Cardiac muscle cell (in vitro differentiated cells and primary cell): ENCODE results near the gene SERPINE3. TPM values are rescaled to one million over a fixed set of nuclear protein-coding genes. Genes with fewer than 3 reads are reported as not detected.

ENCODE experiments used
- DNase-seq, 2 donors: peaks; one replicate each; pipeline versions ENCODE4 v3.0.0 to v3.0.0-alpha.2; 2010 to 2017; ENCODE audit warnings: low read depth in 1 of 2, low spot score in 1 of 2
- H3K27ac ChIP-seq: fragments of 200-600 bp; sonication (generic); 2 replicates; pipeline ENCODE4 v1.5.1; 2016
- H3K27me3 ChIP-seq: fragments of 200-600 bp; sonication (generic); 2 replicates; pipeline ENCODE4 v1.6.0; 2016; ENCODE audit warnings: control low read depth
- H3K36me3 ChIP-seq: fragments of 200-600 bp; sonication (generic); 2 replicates; pipeline ENCODE4 v1.5.1; 2016; ENCODE audit warnings: control low read depth
- H3K4me1 ChIP-seq: fragments of 200-600 bp; sonication (generic); 2 replicates; pipeline ENCODE4 v1.8.1; 2017; ENCODE audit warnings: low read depth, mild to moderate bottlenecking, mixed run types
- H3K4me3 ChIP-seq: fragments of 200-600 bp; sonication (generic); 2 replicates; pipeline ENCODE4 v1.5.1; 2016; ENCODE audit warnings: mild to moderate bottlenecking
- H3K9me3 ChIP-seq: fragments of 200-600 bp; sonication (generic); 2 replicates; pipeline ENCODE4 v1.5.1; 2017; ENCODE audit warnings: low read depth, mild to moderate bottlenecking, control low read depth
- CTCF ChIP-seq: IDR thresholded peaks from 2 replicates; pipeline ENCODE4 v1.5.1; 2012; ENCODE audit warnings: low read depth, mild to moderate bottlenecking, low read length
- polyA plus RNA-seq: library from polyadenylated mRNA; unstranded; fragments of >200 nt; fragmentation: Nextera tagmentation; extraction: Ambion mirVana; gene quantifications from 2 replicates; pipeline ENCODE4 v1.2.1, GENCODE V29; 2016
- total RNA-seq: library from RNA; depleted of rRNA; stranded (reverse); fragments of >200 nt; gene quantifications from 2 replicates; pipeline ENCODE4 v1.2.3, GENCODE V29; 2016

SERPINE3 gene
- total and polyA plus RNA-seq, 2 experiments from 2014 or later, result 0.74 to 0.92 TPM

- Histone ChIP-seq H3K4me3 (no peak overlapping the region), H3K36me3 (peaks cover 4% of the 10 kb centered on the region), H3K27me3 (no peaks in the 10 kb centered on the region), H3K27ac (no peak overlapping the region), H3K9me3 (no peaks in the 10 kb centered on the region), H3K4me1 (no peaks in the 10 kb centered on the region)
- DNase-seq, result no peak
- no peak for TF ChIP-seq CTCF
Measured at GRCh38 chr13:51394724-51395123, 55.2 kb downstream of the SERPINE3 start.

- Histone ChIP-seq H3K36me3 (no peaks in the 10 kb centered on the region), H3K4me3 (no peak overlapping the region), H3K9me3 (no peaks in the 10 kb centered on the region), H3K27ac (no peak overlapping the region), H3K27me3 (no peaks in the 10 kb centered on the region), H3K4me1 (no peaks in the 10 kb centered on the region)
- no peak for TF ChIP-seq CTCF
- DNase-seq, result peak in 1 of 2 donors; percentile 15
Measured at GRCh38 chr13:51396352-51396751, 56.9 kb downstream of the SERPINE3 start.

DNA sequence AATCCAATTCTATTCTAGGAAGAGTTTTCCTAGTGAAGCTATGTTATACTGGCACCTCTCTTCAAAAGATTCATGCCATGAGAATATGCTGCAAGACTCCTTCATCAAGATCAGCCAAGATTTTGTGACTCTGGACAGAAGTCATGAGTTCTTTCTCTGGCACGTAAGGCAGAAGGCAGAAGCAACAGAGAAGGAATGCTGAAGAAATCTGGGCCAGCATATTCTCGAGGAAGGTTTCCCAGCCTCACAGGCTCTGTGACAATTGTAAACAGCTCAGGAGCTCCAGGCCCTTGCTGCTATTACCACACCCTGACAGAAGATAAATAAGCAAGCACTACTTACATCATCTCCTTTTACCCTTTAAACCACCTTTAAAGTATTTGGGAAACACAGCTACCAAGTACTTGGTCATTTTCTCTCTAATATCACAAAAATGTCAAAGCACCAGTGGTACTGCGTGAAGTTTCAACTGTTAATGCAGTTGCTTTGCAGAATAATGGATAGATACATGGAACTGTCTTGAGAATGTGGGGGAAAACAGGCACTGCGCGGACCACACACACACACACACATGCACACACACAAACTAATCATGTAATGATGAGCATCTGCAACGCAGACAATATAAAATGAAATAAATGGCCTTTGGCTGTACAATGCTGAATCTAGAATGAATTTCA is 57.9 kb downstream of the SERPINE3 start:
- peak overlapping the region; percentile 3 for H3K27ac ChIP-seq
- no peaks in the 10 kb centered on the region for H3K27me3 ChIP-seq
- no peaks in the 10 kb centered on the region for H3K36me3 ChIP-seq
- no peak for TF ChIP-seq CTCF
- H3K4me3 ChIP-seq, result no peak overlapping the region
- no peaks in the 10 kb centered on the region for H3K9me3 ChIP-seq
- no peaks in the 10 kb centered on the region for H3K4me1 ChIP-seq
- DNase-seq, result peak in 1 of 2 donors; percentile 59

- no peaks in the 10 kb centered on the region for H3K4me1 ChIP-seq
- no peak overlapping the region for H3K27ac ChIP-seq
- no peak overlapping the region for H3K4me3 ChIP-seq
- no peak for TF ChIP-seq CTCF
- no peaks in the 10 kb centered on the region for H3K9me3 ChIP-seq
- no peak for DNase-seq
- H3K27me3 ChIP-seq, result no peaks in the 10 kb centered on the region
- no peaks in the 10 kb centered on the region for H3K36me3 ChIP-seq
Measured at GRCh38 chr13:51405176-51405575, 65.7 kb downstream of the SERPINE3 start.

- no peaks in the 10 kb centered on the region for H3K9me3 ChIP-seq
- H3K27ac ChIP-seq, result no peak overlapping the region
- H3K4me1 ChIP-seq, result peaks cover 10% of the 10 kb centered on the region
- no peak for TF ChIP-seq CTCF
- no peaks in the 10 kb centered on the region for H3K36me3 ChIP-seq
- H3K4me3 ChIP-seq, result no peak overlapping the region
- no peak for DNase-seq
- no peaks in the 10 kb centered on the region for H3K27me3 ChIP-seq
Measured at GRCh38 chr13:51412431-51412830, 72.9 kb downstream of the SERPINE3 start.

Other genes with a start within 250 kb of the SERPINE3 start
- gene C13orf42, start 228.4 kb upstream of the SERPINE3 start, total RNA-seq, result not detected in 2 replicates
- not detected in 2 replicates for gene C13orf42, start 228.4 kb upstream of the SERPINE3 start, polyA plus RNA-seq
- gene FAM124A, start 117.3 kb upstream of the SERPINE3 start, total RNA-seq, result 0.18 and 0.25 TPM in 2 replicates
- 0.16 TPM in 1 of 2 replicates, not detected in the other for gene FAM124A, start 117.3 kb upstream of the SERPINE3 start, polyA plus RNA-seq
- gene INTS6, start 113.3 kb downstream of the SERPINE3 start, total RNA-seq, result 22.5 and 23.3 TPM in 2 replicates
- 29.7 and 32.8 TPM in 2 replicates for gene INTS6, start 113.3 kb downstream of the SERPINE3 start, polyA plus RNA-seq
- gene WDFY2, start 244.8 kb downstream of the SERPINE3 start, total RNA-seq, result 6.8 and 20.4 TPM in 2 replicates
- gene WDFY2, start 244.8 kb downstream of the SERPINE3 start, polyA plus RNA-seq, result 9.1 and 15.2 TPM in 2 replicates